Embryonic facial prominence (tissue), 1 donor: Measurements from ENCODE around the gene CNTN6.

Experiments
- DNase-seq: peaks from one replicate; pipeline ENCODE4 v3.0.0-alpha.2; 2016; ENCODE audit errors: extremely low spot score

CNTN6 gene

DNA sequence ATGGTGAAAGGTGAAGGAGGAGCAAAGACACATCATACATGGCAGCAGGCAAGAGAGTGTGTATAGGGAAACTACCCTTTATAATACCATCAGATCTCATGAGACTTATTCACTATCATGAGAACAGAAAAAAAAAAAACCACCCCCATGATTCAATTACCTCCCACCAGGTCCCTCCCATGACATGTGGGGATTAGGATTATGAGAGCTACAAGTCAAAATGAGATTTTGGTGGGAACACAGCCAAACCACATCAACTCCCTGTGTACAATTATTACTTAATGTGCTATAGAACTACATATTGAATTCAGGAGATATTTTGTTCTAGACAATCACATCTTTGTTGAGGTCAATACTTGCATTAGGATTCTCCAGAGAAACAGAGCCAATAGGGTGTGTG lies 313.4 kb downstream of the CNTN6 start:
- no peak for DNase-seq

DNA sequence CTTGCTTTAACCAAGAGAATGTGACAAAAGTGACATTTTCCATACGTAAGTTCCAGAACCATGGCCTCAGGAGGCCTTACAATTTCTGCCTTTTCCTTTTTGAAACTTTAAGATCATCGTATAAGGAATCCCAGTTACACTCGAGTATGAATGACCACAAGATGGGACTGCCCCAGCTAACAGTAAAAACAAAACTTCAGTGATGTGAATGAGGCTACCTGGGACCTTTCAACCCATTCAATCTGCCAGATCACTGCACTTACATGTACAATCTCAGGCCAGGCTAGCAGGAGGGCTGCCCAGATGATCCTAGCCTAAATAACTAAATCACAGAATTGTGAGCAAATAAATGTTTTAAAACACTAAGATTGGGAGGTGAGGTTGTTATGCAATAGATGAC lies 328.8 kb downstream of the CNTN6 start:
- no peak for DNase-seq

DNA sequence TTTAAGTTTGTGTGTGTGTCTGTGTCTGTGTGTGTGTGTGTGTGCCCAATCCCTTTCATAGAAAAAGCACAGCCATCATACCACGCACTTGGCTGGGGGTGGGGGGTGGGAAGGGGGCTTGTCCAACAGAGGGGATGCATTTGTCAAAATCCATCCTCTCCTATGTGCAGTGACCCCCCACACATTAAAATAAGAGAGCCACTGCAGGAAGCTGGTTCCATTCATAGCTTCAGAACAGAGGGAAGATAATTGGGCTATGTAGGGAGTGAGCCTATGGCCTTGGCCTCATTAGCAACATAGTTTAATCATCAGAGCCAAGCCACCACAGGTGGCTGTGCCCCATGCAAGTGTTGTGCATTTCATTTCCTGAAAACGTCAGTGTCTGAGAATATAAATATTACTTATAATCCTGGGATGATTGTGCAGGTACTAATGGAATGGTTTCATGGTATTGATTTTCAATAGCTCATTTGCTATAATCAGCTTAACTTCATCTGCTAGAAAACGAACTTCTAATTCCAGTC lies 330.8 kb downstream of the CNTN6 start:
- no peak for DNase-seq

DNA sequence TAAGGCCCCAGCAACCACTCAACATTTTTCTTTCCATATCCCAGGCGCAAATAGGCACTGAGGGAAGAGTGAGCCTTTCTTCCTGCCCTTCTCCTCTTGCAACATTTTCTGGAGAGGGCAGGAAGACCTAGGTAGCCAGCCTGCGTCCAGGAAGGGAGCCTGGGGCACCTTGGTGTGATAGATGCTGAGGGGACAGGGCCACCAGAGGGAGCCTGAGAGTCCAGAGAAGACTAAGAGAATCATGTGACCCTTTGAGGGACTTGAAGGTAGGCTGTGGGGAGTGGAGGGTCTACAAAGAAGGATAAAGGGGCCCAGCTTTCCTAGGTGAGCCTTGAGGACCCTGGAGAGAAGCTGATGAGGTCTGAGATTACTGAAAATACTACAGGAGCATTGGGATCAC lies 346.6 kb downstream of the CNTN6 start:
- DNase-seq: no peak

DNA sequence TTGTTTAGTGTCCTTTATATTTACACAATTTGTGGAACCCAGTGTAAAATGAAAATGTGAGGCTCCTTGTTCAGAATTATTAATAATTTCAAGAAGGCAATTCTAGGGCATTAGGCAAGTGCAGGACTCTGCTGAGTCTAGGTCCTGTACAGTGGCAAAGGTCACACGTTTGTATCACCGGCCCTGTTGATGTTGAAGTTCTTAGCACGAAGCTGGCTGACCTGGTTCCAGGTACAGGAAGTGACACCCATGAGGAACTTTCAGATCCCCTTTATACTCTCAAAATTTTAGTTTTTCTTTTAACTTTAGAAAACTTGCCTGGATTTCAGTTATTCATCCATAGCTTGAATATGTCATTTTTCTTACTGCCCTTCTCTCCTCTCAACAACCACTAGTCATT lies 349.4 kb downstream of the CNTN6 start:
- DNase-seq: no peak

DNA sequence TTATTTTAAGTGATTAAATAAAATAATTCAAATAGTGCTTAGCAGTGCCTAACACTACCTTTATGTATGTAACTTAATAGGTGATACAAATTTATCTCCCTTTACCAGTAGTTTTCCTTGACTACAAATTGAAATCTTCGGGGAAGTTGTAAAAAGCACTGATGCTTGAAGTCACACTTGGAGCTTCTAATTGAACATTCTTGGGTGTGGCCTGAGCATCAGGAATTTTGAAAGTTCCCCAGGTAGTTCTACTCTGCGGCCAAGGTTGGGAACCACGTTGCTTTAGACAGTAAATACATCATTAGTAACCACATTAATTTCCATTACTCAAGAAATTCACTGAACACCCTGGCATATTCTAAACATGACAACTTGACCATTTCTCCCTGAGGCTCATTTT lies 351.4 kb downstream of the CNTN6 start:
- DNase-seq: no peak

DNA sequence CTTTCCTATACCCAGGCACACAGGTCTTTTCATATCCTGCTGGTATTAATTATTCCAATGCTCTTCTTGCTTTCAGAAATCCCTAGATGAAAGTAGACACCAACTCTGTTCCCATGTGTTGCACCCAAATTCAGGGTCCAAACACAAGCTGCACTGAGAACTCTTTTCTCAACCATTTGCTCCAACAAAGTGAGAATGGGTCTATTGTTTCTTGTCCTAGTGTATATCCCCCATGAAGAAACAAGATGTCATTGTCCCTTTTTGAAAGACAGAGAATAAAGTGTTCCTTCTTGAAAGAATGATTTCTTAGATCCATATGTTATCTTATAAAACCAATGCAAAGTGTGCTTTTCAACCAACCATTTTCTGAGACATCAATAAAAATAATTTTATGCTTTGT lies 353.7 kb downstream of the CNTN6 start:
- DNase-seq: no peak

DNA sequence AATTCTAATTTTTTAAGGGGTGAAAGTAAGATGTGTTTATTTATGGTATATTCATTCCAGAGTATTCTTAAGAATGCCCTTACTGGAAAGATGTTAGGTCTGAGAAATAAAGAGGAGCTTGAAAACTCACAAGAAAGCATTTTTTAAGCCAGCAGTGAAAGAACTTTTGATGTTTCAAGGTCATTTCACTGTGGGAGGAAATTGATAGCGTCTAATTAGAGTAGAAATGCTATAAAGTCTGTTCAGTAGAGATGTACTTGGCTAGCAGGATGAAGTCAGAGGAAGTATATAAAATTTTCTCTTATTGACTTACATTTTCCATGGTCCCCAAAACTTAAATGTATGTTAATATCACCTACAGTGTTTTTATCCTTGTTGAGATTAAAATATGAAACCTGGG lies 354.6 kb downstream of the CNTN6 start:
- DNase-seq: no peak

DNA sequence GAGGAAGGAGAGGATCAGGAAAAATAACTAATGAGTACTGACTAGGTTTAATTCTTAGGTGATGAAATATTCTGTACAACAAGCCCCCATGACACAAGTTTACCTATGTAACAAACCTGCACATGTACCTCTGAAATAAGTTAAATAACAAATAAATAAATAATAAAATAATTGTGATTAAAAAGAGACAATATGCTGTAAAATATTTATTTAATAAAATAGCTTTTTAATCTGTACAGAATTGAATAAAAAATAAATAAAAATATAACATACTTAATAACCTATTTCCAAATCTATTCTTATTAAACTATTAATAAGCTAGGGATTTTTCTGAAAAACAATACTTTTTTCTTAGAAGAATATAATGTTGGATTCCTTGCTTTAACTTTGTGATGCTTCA lies 355.6 kb downstream of the CNTN6 start:
- no peak for DNase-seq
